HG02623 (cell line): Measurements from ENCODE around the gene PHLDA3.
A peak's percentile ranks its signal among the peaks of the same experiment; 100 is the strongest.

ENCODE experiments used
- ATAC-seq: cut with Tn5 transposase; IDR thresholded peaks from one replicate; pipeline ENCODE4 v1.9.1; 2021; ENCODE audit warnings: moderate library complexity; ENCODE audit not compliant: unreplicated experiment

The PHLDA3 gene

DNA sequence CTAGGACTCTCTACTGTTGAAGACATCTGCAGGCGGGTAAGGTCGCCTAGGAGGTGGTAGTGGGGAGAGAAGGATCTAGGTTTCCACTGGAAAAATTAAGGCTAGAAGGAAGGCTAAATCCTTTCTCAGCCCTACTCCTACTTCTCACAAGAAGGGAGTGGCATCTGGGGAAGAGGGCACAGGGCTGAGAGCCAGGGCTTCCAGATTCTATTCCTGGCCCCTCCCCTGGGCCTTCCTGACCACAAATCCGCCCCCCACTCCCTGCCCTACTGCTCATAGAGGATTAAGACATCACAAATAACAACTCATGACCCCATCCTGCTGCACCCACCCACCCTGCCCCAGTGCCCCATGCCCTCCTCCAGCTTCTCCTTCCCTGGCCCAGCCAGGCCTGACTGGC lies 2.5 kb downstream of the PHLDA3 start:
- ATAC-seq: no peak

DNA sequence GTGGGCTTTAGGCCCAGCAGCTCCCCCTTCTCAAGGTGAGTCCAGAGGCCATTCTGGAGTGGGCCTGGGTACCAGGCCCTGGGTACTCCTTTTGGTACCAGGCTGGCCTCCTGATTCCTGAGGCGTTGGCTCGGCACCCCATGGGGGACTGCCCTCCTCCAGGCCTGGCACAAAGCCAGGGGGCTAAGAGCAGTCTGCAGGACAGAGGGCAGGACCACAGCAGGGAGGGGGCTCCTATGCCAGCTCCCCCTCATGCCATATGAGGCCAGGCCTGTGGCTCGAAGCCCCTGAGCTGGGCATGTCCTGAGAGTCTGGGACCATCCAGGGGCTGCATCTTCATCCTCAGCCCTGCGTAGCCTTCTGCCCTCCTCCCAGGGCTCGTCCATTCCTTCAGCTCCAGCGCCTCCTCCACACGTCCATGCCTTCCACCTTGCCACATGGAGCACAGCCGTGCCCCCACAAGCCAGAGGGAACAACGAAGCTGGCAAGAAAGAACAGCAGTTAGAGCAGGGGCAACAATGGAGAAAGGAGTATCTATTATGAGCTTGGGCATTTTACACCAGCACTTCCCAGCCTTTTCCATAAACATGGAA lies 3.2 kb downstream of the PHLDA3 start:
- ATAC-seq: no peak

DNA sequence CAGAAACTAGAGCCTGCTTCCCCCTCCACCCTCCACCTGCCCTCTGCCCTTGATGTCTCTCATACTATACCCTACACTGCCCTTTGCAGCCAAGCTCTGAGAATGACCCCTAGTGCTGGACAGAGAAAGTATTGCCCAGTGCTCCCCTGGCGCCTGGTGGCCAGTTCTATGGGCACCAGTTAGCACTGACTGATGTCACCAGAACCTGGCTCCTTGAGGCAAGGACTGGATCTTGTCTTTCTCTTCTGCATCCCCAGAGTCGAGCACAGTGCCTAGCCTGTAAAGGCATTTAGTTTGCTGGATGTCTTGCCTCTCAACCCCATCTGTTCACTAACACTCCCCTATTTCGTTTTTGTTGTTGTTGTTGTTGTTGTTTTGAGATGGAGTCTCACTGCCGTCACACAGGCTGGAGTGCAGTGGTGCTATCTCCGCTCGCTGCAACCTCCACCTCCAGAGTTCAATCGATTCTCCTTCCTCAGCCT lies 5.9 kb downstream of the PHLDA3 start:
- no peak for ATAC-seq

DNA sequence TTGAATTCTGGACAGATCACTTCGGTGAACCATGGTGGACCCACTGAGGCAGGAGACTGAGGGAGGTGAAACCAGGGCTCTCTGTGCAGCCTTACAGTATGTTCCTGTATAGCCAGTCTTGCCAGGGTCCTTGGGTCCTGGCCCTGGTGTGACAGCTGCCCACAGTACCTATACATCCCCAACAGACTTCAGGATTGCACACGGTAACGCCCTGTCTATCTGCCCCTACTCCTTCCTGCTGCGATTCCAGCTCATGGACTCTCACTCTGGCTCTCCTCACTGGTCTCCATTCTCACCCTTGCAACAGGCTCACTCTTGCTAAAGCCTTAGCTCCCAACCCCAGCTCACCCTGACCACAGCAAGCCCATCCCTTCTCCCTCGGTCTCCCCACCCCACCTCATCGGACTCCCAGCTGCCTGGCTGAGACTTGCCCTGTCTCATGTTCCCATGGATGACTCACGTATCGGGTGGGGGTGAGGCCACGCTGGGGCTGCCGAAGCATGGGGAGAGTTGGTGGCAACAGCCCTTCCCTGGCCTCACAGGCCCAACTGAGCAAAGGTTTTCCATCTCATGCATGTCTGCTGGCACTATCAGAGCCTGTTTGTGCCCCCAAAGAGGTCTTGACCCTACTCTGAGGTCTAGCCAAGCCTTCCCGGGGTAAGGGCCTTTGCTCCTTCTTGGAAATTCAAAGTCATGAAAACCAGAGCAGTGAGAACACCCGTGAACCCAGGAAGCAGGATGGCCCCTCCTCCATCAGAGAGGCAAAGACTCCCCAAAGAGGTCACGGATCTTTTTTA lies 7.1 kb downstream of the PHLDA3 start:
- ATAC-seq: no peak

DNA sequence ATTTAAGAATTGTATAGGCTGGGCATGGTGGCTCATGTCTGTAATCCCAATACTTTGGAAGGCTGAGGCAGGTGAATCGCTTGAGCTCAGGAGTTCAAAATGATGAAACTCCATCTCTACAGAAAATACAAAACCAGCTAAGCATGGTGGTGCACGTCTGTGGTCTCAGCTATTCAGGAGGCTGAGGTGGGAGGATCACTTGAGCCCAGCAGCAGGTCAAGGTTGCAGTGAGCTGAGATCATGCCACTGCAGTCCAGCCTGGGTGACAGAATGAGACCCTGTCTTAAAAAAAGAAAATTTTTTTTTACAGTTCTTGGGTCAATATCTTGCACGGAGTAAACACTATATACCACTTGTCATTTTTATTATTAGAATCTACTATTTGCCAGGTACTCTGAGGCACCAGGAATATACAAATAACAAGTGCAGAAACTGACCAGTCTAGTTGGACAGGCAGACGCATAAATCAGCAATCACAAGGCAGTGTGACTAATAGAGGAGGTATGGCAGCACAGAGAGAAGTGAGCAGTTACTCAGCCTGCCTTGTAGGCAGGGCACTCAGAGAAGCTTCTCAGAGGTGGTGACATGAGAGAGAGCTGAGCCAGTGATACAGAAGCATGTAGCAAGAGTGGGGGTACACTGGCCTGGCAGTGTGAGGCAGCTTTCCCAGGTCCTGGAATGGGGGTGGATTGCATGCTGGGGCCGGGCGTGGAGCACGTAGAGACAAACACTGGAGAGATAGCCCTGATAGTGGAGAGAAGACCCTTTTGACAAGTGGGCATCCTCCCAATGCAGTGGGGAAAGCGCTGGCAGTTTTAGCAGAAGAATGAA lies 8.0 kb downstream of the PHLDA3 start:
- ATAC-seq: no peak

DNA sequence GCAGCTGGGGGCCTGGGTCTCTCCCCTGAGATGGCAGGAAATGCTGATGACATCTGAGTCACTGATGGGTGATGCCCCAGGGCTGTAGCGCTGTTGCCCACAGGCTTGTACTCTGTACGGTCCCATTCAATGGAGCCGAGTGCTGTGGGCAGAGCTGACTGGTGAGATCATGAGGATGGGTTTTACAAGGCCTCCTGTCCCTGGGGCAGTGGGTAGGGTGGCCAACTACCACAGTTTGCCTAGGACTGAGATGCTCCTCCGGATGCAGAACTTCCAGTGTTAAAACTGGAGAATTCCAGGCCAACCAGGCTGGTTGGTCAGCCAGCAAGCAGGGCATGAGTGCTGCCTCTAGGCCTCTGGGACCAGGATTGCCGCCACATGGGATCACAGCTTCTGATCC lies 9.2 kb downstream of the PHLDA3 start:
- no peak for ATAC-seq

DNA sequence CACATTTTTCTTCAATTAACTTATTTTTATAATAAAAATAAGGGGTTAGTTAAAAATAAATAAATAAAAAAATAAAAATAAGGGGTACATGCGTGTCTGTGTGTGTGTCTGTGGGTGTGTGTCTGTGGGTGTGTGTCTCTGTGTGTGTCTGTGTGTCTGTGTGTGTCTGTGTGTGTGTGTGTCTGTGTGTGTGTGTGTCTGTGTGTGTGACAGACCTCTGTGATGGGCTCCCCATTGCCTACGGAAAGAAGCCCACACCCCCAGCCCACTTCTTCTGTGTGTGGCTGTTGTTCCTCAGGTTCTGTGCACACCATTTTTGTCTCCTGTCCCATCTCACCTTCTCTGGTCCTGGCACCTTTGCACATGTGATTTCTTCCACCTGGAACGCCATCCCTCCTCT lies 9.9 kb downstream of the PHLDA3 start:
- ATAC-seq: no peak

DNA sequence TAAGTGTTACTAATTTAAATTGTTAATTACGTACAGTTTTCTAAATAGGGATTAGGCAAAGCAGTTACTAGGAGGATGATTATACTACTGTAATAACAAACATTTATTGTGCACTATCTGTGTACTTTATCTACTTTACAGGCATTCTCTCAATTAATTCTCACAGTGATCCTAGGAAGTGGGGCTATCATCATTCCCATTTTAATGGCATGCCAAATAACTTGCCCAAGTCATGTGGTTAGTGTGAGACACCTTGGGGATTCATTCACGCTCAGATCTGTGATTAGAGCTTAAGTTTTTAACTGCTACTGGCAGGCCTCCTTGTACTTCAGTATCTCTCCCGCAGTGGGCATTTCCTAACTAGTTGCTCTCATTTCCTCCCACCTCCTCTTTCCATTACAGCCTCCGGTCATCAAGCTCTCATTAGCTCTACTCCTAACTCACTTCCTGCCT lies 11.5 kb downstream of the PHLDA3 start:
- no peak for ATAC-seq

DNA sequence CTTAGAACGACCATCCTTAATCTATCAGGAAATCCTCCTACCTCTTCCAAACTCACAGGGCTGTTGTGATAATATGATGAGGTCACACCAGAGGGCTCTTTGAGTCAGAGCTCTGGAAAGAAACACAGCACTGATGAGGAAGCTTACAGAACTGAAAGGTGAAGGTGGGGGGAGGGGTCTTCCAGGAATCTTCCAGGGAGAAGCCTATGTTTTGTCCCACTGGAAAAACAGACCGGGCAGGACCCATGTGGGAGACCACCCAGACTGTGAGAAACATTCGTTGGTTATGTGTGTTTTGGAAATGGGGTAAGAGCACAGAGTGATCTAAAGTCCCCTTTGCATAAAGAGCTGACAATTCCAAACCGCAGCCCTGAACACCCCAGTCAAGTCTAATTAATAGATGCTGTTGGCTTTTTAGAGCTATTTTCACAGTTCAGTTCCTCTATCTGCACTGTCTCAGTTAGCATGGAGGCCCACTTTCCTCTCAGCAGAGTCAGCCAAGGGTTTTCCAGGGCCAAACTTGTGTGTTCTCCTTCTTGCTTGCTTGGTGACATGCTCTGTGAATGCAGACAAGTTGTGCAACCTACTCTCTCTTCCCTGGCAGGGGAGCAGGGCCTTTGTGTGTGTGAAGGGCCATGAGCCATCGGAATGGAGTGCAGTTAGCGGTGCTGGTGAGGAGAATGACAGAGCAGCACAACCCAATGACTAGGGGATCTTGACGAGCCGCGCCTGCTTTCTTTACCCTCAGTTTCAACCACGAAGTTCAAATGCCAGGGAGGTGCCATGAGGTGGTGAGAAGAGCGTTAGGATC lies 12.3 kb downstream of the PHLDA3 start:
- ATAC-seq: no peak

DNA sequence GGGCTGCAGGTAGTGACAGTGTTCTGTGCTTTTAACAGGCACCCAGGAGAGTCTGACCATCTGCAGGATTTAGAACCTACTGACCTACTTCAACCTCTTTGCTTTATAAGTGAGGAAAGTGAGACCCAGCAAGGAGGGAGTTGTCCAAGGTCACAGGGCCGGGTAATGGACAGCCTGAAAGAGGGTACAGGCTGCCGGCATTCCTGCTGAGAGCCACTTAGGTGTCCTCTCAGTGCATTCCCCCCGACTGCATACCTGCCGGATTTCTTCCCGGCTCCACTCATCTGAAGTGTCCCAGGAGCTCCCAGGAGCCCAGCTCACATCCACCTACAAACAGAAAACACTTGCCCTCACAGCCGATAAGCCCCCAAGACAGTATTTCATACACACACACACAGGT lies 13.9 kb downstream of the PHLDA3 start:
- ATAC-seq: no peak

DNA sequence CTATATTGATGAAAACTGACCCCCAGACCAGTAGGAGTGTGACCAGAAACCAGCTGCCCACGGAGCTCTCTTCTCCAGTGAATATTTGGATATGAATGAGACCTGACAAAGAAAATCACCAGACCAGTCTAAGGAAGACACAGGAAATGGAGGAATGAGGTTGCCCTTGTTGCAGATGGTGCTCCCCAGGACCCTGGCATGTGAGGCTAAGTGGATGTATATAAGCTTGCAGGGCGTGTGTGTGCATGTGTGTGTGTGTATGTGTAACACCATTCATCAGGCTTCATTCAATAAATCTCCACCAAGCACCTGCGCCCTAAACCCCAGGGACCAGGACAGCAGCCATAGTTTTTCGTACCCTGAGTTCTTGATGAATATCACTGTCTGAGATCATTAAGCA lies 14.4 kb downstream of the PHLDA3 start:
- ATAC-seq: no peak

DNA sequence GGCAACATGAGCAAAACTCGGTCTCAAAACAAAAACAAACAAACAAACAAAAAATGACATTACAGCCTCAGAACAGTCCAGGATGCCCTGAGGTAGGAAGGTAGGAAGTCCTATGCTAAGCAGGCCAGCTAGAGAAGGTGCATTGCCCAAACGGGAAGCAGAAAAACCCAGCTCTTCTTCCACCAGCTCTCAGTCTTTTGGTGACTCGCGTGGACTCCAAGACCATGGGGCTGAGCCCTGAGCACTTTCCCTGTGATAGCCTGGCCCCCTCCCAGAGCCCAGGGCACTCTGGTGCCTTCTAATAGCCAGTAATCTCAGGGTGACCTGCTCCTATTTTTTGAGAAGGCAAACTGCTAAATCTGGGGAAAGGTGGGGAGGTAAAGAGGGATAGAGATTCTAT lies 16.1 kb downstream of the PHLDA3 start:
- ATAC-seq: no peak

DNA sequence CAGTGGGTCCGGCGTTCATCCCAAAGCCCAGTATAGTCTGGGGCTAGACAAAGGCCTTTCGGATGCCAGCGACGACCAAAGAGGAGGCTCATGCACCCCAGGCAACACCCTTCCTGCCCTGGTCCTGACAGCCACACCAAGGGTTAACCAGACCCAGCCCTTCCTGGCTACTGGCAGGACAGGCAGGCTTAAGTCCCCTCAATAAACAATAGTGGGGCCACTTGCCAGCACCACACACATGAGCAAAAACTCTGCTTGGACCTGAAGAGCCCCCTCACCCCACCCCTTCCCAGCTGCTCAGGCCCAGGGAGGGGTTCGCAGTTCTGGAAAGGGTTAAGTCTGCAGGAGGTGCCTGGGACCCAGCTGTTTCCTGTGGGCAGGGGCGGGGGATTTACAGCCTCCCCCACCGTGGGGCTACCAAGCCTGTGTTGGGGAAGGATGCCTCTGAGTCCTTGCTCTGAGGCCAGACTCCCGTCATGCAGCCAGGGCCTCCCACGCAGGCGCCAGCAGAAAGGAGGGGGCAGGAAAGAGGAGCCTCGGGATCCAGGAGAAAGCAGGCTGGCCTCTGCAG lies 18.2 kb downstream of the PHLDA3 start:
- no peak for ATAC-seq

DNA sequence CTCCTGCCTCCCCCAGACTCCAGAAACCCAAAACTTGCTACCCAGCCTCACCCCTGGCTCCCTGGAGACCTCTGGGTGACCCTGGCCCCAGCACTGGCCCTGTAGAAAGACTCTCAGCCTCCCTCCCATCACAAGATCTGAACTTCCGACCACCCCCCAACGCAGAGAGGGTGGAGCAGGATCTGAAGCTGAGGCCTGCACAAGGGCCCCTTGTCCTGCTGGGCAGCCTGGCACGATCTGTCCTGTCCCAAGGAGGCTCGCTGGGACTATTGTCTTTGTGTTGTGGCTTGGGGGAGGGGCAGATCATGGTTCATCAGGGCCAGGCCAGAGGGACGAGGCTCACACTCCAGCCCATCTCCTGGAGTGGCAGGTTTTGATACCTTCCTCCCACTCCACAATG lies 20.0 kb downstream of the PHLDA3 start:
- no peak for ATAC-seq

DNA sequence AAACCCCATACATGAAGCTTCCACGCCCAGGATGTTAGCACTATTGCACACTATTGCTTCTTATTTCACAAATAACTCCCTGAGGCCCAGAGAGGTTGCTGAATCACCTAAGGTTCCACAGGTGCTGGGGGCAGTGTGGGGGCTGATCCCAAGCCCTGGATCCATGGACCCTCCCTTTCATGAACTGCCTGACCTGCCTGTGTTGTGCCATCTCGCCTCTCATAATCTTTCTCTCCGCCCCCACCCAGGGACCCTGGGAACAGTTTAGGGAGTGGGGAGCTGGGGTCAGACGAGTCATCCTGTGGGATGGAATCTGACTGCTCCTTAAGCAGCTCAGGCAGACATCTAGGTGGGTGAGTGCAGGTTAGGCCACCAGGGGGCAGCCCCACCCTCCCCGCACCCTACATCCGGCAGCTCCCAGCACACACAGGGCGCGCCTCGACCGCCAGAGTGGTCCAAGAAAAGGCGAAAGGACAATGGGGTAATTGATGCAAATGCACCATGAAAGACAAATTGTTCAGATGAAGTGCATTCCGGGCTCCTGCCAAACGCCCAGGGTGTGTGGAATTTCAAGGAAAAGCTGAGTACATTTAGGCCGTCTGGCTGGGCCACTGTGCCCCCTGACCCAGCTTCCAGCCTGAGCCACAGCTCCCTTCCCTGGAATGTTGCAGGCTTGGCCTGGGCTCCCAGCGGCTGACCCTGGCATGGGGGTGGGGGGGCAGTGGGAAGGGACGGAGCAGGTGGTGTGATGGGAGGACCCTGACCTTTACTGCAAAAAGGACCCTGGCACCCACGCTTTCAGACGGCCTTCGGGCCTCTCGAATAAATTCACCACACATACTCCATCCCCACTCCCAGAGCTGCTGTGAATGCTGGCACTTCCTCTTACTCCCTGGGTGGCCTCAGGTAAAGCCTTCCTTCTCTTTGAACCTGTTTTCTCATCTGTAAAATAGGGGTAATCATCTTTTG lies 20.8 kb downstream of the PHLDA3 start:
- peak; percentile 61 for ATAC-seq

DNA sequence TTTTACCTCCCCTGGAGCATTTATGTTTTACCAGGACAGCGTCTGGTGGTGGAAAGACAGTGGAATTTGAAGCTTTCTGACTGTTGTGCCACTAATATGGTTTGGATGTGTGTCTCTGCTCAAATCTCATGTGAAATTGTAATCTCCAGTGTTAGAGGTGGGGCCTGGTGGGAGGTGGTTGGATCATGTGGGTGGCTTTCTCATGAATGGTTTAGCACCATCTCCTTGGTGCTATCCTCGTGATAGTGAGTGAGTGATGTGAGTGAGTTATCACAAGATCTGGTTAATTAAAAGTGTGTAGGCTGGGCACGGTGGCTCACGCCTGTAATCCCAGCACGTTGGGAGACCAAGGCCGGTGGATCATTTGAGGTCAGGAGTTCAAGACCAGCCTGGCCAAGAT lies 23.7 kb downstream of the PHLDA3 start:
- ATAC-seq: no peak

DNA sequence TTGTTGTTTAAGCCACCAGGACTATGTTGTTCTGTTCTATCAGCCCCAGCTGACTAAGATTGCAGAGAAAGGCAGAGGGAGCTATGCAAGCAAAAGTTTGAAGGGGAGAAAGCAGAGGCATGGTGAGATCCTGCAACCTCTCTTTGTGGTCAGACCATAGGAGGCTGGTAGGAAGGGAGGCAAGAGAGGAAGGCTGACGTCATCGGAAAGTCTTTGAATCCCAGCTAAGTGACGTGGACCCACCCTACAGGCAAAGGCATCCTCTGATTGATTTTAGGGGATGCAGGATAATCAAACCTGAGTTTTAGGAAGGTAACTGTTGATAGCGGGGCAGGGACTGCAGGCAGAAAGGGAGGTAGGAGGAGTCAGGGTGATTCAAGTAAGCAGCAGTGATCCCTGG lies 24.2 kb downstream of the PHLDA3 start:
- no peak for ATAC-seq

DNA sequence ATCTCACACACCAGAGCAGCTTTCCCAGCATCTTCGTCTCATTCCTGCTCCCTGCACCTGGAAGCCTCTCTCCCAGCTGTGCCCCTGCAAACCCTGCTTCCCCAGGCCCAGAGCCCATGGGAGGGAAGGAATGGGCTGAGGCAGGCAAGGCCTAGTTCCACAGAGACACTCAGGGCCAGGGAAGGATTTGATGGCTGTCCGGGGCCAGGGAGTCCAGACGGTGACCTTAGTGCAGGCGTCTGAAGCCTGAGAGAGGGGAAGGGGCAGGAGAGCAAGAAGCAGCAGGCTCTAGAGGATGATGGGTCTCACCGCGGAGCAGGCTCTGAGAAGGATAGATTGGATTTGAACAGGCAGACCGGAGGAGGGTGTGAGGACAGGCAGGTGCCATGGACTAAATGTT lies 25.2 kb downstream of the PHLDA3 start:
- ATAC-seq: no peak

DNA sequence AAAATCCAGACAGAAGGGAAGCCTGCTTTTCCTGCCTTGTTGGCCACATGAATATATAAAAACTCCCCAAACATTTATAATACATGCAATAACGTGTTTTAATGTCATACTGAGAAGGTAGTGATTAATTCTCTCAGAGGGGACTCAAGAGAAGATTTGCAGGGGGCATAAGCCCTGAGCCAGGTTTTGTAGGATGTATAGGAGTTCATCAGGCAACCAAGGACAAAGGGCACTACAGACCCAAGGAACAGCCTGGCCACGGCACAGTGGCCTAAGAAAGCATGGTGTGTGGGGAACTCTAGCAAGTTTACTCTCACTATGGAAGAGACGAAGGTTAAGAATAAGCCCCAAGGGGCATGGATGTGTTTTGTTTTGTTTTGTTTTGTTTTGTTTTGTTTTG lies 32.0 kb downstream of the PHLDA3 start:
- ATAC-seq: no peak
